Measurements from ENCODE around the gene MRTFA. TPM values are rescaled to one million over a fixed set of nuclear protein-coding genes. Genes with fewer than 3 reads are reported as not detected.

MRTFA gene
- total RNA-seq, 4 donors from 2014 or later: 32.6 to 173 (median 76.1) TPM

- intact Hi-C loops (cut with DNase I; ENCODE audit: low total_unique reads): no loop called here
- H3K4me3 ChIP-seq: no peak overlapping the region
- no peak for DNase-seq
- H3K27ac ChIP-seq: no peak overlapping the region
- no peaks in the 10 kb centered on the region for H3K9me3 ChIP-seq
- no peak for TF ChIP-seq POLR2A (IDR thresholded peaks at IDR 0.05)
- TF ChIP-seq, protein P1, sequence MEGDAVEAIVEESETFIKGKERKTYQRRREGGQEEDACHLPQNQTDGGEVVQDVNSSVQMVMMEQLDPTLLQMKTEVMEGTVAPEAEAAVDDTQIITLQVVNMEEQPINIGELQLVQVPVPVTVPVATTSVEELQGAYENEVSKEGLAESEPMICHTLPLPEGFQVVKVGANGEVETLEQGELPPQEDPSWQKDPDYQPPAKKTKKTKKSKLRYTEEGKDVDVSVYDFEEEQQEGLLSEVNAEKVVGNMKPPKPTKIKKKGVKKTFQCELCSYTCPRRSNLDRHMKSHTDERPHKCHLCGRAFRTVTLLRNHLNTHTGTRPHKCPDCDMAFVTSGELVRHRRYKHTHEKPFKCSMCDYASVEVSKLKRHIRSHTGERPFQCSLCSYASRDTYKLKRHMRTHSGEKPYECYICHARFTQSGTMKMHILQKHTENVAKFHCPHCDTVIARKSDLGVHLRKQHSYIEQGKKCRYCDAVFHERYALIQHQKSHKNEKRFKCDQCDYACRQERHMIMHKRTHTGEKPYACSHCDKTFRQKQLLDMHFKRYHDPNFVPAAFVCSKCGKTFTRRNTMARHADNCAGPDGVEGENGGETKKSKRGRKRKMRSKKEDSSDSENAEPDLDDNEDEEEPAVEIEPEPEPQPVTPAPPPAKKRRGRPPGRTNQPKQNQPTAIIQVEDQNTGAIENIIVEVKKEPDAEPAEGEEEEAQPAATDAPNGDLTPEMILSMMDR (IDR thresholded peaks at IDR 0.05): no peak
- H3K36me3 ChIP-seq: no peaks in the 10 kb centered on the region
- no peaks in the 10 kb centered on the region for H3K4me1 ChIP-seq
- no peaks in the 10 kb centered on the region for H3K27me3 ChIP-seq
Observed at GRCh38 chr22:40473703-40474102, 162.8 kb downstream of the MRTFA start.

DNA sequence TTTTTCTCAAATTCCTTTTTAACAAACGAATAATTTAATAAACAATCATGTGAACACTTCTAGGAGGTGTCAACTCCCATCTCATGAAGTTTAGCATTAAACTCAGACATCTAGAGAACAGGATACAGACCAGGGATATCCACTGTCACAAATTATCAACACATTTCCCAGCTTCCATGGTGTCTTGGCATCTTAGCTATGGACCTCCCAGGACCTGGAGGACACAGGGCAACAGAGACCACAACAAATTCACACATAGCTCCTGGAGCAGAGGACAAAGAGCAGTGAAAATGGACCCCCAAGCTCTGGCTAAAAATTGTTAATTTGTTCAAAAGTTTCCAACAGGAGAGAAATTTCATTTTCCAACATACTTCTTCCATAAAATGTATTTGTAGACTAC, 163.9 kb downstream of the MRTFA start:
- TF ChIP-seq, protein P1 (IDR thresholded peaks at IDR 0.05): no peak
- TF ChIP-seq POLR2A (IDR thresholded peaks at IDR 0.05): no peak
- intact Hi-C loops (cut with DNase I; ENCODE audit: low total_unique reads): no loop called here

GRCh38 chr22:40472051-40472450, 164.5 kb downstream of the MRTFA start:
- TF ChIP-seq, protein P1 (IDR thresholded peaks at IDR 0.05): no peak
- TF ChIP-seq POLR2A (IDR thresholded peaks at IDR 0.05): no peak
- DNase-seq: no peak
- H3K9me3 ChIP-seq: no peaks in the 10 kb centered on the region
- H3K4me1 ChIP-seq: no peaks in the 10 kb centered on the region
- no peak overlapping the region for H3K27ac ChIP-seq
- H3K36me3 ChIP-seq: no peaks in the 10 kb centered on the region
- intact Hi-C loops (cut with DNase I; ENCODE audit: low total_unique reads): no loop called here
- H3K4me3 ChIP-seq: no peak overlapping the region
- no peaks in the 10 kb centered on the region for H3K27me3 ChIP-seq

More for the DNA sequence above, 163.9 kb downstream of the MRTFA start:
- H3K4me1 ChIP-seq: no peaks in the 10 kb centered on the region
- no peak overlapping the region for H3K27ac ChIP-seq
- no peaks in the 10 kb centered on the region for H3K36me3 ChIP-seq
- H3K27me3 ChIP-seq: no peaks in the 10 kb centered on the region
- no peak overlapping the region for H3K4me3 ChIP-seq
- DNase-seq: no peak
- no peaks in the 10 kb centered on the region for H3K9me3 ChIP-seq

DNA sequence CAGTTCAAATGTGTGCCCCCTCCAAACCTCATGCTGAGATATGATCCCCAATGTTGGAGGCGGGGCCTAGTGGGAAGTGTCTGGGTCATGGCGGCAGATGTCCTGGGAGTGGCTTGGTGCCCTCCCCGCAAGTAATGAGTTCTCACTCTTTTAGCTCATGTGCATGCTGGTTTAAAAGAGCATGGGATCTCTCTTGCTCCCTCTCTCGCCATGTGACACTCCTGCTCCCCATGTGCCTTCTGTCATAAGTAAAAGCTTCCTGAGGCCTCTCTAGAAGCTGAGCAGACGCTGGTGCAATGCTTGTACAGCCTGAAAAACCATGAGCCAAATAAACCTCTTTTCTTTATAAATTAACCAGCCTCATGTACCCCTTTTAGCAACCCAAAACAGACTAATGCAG, 167.3 kb downstream of the MRTFA start:
- no peak overlapping the region for H3K4me3 ChIP-seq
- no peak for DNase-seq
- no peaks in the 10 kb centered on the region for H3K4me1 ChIP-seq
- no peak overlapping the region for H3K27ac ChIP-seq
- no peaks in the 10 kb centered on the region for H3K9me3 ChIP-seq
- TF ChIP-seq POLR2A (IDR thresholded peaks at IDR 0.05): no peak
- TF ChIP-seq, protein P1 (IDR thresholded peaks at IDR 0.05): no peak
- no peaks in the 10 kb centered on the region for H3K36me3 ChIP-seq
- intact Hi-C loops (cut with DNase I; ENCODE audit: low total_unique reads): no loop called here
- H3K27me3 ChIP-seq: no peaks in the 10 kb centered on the region

GRCh38 chr22:40468616-40469015, 167.9 kb downstream of the MRTFA start:
- no peaks in the 10 kb centered on the region for H3K9me3 ChIP-seq
- no peaks in the 10 kb centered on the region for H3K27me3 ChIP-seq
- DNase-seq: no peak
- no peak overlapping the region for H3K27ac ChIP-seq
- no peak overlapping the region for H3K4me3 ChIP-seq
- intact Hi-C loops (cut with DNase I; ENCODE audit: low total_unique reads): no loop called here
- H3K4me1 ChIP-seq: no peaks in the 10 kb centered on the region
- no peaks in the 10 kb centered on the region for H3K36me3 ChIP-seq
- TF ChIP-seq, protein P1 (IDR thresholded peaks at IDR 0.05): no peak
- TF ChIP-seq POLR2A (IDR thresholded peaks at IDR 0.05): no peak

Data from uterus (tissue), 4 donors.